GM12873 (cell line): ENCODE measurements around the gene MS4A10.

Experiments
- TF ChIP-seq, protein P1 (sequence below): IDR thresholded peaks from 2 replicates; pipeline ENCODE4 v1.5.1; 2012; ENCODE audit warnings: low read depth, mild to moderate bottlenecking, moderate library complexity, low read length, control low read depth; ENCODE audit not compliant: insufficient read depth; ENCODE audit errors: missing control alignments

Gene MS4A10

DNA sequence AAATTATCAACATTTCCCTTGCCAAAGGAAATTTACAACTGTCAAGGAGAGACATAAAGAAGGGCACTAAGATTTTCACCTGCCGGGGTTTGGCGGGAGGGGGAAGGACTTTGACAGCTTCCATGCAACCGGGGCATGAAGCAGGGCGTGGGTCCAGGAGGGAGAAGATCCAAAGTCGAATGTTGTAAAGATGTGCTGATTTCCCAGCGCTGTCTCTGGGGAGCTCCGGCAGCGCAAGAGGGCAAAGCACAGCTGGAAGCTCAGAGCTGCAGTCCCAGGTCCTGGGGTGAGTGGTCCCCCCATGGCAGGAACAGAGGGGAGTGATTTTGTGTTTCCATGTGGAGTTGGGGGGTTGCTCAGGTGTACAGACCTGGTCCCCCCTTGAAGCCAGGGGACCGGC, at the start of gene MS4A10:
Gene MS4A10 (plus strand): TSS at position 198 of the 400 bp plus-strand sequence. CDS start 5,003 bp downstream, outside the sequence.
- TF ChIP-seq, protein P1, sequence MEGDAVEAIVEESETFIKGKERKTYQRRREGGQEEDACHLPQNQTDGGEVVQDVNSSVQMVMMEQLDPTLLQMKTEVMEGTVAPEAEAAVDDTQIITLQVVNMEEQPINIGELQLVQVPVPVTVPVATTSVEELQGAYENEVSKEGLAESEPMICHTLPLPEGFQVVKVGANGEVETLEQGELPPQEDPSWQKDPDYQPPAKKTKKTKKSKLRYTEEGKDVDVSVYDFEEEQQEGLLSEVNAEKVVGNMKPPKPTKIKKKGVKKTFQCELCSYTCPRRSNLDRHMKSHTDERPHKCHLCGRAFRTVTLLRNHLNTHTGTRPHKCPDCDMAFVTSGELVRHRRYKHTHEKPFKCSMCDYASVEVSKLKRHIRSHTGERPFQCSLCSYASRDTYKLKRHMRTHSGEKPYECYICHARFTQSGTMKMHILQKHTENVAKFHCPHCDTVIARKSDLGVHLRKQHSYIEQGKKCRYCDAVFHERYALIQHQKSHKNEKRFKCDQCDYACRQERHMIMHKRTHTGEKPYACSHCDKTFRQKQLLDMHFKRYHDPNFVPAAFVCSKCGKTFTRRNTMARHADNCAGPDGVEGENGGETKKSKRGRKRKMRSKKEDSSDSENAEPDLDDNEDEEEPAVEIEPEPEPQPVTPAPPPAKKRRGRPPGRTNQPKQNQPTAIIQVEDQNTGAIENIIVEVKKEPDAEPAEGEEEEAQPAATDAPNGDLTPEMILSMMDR = no peak

DNA sequence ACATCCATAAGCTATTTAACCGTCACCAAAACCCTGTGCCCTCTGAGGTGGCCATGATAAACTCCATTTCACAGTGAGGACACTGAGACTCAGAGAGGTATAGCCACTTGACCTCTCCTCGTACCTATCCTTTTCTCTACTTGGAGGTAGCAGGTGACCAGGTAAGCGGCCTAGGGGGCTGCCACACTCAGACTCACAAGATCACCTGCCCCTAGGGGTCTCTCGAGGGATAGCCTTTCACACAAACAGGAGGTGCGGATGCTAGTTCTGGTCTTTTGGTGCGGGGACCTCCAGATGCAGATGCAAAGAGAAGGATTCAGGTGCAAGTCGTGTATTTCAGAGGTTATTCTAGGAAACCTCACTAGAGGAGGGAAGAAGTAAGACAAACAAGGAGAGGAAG, 46.0 kb upstream of the MS4A10 start:
- TF ChIP-seq, protein P1 = peak; percentile 36

DNA sequence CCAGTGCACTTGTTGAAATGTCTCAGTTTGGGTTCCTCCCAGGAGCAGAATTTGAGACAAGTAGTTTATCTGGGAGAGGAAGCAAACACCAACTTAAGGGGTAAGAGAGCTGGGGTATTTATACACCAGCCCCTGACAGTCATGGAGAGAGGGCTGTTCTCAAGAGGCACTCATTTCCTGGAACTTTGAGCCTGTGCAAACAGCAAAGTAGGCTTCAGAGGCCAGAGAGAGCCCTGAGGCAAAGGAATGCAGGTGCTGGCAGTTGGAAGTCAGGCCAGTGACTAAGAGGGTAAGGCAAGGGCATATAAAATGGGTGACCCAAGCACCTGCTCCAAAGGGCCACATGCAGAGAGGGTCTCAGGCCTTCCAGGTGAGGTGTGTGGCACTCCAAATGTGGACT, 44.6 kb upstream of the MS4A10 start:
- TF ChIP-seq, protein P1 = no peak

DNA sequence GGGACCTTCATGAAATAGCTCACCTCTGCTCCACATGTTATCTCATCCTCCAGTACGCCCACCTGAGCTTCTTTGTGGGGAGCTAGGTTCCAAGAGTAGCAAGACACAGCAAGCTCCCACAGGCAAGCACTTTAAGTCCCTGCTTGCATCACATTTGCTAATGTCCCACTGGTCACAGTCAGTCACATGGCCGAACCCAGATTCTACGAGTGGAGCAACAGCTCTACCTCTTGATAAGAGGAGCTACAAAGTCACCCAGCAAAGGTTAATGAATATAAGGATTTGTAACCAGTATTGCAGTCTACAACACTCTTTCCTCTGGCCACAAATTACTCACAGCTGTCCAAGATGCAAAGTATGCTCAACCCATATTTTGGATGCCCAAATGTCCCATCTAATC, 43.7 kb upstream of the MS4A10 start:
- TF ChIP-seq, protein P1 = no peak

DNA sequence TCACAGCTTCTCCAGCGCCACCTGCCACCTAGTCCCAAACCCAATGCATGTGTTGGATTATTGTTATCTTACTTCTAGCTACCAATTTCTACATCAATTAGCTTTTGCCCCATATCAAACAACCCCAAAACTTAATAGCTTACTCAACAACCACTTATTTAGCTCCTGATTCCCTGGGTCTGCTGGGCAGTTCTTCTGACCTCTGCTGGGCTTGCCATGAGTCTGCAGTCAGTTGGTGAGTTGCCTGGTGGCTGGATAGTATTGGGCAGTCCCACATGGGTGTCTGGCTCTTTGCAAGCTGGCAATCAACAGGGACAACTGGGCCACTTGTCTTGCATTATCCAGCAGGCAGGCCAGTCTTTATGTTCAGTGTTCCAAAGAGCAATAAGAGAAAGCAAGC, 42.1 kb upstream of the MS4A10 start:
- TF ChIP-seq, protein P1 = no peak

DNA sequence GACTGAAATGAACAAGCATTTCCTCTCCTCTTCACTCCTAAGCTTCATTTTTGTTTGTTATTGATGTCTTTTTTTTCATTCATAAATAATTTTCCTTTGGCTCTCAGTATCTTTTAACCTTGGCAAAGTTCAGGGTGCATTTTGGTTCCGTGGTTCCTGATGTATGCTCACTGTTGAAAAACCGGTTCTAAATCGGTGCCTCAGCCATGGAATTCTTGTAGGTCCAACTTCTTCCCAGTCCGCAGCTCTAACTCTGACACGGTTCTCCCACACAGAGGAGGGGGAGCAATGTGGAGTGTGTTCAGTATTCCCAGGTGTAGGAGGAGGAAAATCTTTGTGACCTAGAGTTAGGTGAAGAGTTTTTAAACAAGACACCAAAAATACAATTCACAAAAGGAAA, 41.0 kb upstream of the MS4A10 start:
- TF ChIP-seq, protein P1 = no peak

DNA sequence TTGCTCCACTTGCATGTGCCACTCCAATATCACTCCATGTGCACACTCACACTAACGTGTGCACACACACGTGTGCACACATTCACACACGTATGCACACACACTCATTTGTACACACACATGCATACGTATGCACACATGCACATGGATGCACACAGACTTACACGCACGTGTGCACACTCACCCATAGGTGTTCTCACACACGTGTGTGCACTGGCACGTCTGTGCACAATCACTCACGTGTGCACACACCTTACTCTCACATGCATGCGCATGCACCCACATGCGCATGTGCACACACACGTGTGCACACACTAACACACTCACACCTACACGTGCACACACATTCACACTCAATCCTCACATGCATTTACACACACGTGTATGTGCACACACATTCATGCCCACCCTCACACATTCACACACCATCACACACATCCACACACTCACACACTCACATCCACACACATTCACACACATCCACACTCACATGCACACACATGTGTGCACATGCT, 37.7 kb upstream of the MS4A10 start:
- TF ChIP-seq, protein P1 = no peak
